ENCODE data around the gene SLC25A15. TPM values are rescaled to one million over a fixed set of nuclear protein-coding genes. Genes with fewer than 3 reads are reported as not detected.
"Not testable (repeated sequence)": the region's sequence is repeated elsewhere in the genome, so short reads cannot be mapped to it uniquely, and the experiment has no call there.

The SLC25A15 gene
- total RNA-seq, 1 donor from 2014 or later, result 21.1 TPM

- not testable (repeated sequence) for DNase-seq
Measured at GRCh38 chr13:40782971-40783370, 6.4 kb upstream of the SLC25A15 start.

GRCh38 chr13:40784540-40784939 is 4.9 kb upstream of the SLC25A15 start:
- DNase-seq, result no peak

DNA sequence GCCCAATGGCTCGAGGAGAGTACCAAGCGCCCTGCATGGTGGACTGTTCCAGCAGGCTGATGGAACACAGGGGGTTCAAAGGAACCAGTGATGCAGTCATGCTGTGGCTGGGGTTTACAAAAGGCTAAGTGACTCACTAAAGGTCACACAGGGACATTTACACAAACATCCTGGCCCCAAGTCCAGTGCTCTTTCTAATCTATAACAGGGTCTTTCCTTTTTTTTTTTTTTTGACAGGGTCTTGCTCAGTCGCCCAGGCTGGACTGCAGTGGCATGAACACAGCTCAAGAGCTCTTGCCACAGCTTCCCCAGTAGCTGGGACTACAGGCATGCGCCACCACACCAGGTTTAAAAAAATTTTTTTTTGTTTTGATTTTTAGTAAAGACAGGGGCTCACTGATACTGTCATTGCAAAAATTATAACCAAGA is 2.8 kb upstream of the SLC25A15 start:
- no peak for DNase-seq

DNA sequence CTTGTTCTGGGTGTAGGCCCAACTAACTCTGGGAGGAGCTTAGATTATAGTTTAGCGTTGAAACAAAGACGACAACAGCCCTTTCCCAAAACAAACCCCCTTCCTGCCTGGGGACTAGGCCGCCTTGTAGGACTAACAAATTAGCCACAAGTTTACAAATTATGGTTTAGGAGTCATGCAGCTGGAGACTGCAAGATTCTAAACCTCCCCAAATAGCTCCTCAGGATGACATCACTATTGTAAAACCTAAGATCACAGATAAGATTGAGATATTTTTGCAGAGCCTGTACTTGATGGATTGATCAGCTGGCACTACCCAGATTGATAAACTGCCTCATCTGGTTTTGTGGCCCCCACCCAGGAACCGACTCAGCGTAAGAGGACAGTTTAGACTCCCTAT is 2.3 kb upstream of the SLC25A15 start:
- DNase-seq, result no peak

DNA sequence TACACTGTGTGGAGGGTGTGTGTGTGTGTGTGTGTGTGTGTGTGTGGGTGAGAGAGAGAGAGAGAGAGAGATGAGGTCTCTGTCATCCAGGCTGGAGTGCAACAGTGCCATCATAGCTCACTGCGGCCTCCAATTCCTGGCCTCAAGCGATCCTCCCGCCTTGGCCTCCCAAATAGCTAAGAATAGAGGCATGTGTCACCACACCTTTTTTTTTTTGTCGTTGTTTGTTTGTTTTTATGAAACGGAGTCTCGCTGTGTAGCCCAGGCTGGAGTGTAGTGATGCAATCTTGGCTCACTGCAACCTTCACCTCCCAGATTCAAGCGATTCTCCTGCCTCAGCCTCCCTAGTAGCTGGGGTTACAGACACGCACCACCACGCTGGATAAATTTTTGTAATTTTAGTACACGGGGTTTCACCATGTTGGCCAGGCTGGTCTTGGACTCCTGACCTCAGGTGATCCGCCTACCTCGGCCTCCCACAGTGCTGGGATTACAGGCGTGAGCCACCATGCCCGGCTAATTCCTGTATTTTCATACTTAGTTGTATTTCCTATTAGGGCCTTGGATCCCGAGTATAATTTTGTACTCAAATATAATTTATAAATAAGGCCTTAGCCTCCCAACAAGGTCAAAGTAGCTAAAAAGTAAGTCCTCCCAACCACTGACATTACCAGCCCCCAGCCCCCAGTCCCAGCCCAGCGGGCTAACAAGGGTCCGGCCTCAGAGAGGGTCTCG is 704 bp upstream of the SLC25A15 start:
- DNase-seq, result not testable (repeated sequence)

- DNase-seq, result no peak
Measured at GRCh38 chr13:40790154-40790616, 774 bp downstream of the SLC25A15 start.

GRCh38 chr13:40792284-40793051 is 3.1 kb downstream of the SLC25A15 start:
- no peak for DNase-seq

DNA sequence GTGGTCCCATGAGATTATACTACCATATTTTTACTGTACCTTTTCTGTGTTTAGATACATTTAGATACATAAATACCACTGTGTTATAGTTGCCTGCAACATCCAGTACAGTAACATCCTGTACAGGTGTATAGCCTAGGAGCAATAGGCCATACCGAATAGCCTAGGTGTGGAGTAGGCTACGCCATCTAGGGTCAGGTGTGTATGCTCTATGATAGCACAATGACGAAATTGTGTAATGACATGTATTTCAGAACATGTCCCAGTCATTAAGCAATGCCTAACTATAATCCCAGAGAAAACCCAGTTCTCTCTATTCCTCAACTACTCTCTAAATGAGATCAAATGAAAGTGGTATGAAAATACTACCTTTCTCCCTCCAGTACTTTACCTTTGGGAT is 3.9 kb downstream of the SLC25A15 start:
- no peak for DNase-seq

- DNase-seq, result no peak
Measured at GRCh38 chr13:40794414-40795368, 5.3 kb downstream of the SLC25A15 start.

DNA sequence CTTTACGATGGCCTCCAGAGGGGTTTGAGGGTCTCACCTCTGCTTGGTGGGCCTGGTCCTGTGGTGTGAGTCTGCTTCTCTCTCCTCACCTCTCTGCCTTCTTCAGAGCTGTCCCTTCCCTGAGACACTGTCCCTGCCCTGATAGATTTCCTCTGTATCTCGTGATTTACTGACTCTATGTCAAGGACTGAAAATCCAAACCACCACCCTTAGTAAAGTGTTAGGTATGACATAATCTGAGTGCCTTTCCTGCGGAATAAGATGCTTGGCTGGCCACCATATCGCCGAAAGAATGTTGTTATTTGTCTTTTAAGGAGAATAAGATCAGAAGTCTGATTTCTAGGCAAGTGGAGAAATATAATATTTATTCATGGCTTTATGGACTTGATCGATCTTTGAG is 7.2 kb downstream of the SLC25A15 start:
- DNase-seq, result no peak

DNA sequence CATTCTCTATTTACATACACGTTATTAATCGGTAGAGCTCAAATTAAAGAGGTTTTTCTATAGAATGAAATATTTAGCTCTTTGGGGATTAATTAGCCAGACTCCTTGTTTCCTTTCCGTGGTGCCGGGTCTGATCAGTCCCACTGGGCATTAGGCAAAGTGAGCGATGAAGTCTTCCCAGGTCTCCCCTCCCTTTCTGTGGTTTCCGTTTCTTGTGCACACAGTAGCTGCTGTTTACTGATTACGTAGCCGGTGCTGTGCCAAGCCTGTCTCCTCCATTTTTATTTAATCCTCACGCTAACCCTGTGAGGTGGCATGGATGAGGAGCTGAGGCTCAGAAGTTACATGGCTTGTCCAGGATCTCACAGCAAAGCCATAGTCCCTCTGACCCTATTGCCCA is 9.0 kb downstream of the SLC25A15 start:
- no peak for DNase-seq

DNA sequence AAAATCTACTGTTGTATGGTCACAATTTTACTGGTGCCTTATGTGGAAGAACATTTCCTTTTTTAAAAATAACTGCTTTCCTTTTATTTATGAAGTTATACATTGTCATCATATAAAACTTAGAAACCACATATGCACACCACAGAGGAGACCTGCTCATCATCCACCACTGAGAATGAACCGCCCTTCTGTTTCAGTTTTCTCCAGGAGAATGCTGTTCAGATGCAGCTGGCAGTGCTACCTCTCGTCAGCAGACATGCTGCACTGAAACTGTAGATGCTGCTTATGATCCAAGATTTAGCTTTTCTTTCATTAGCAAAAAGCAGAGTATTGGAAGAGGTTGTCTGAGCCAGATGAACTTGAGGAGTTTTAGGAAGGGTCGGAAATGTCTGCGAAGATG is 10.1 kb downstream of the SLC25A15 start:
- no peak for DNase-seq

DNA sequence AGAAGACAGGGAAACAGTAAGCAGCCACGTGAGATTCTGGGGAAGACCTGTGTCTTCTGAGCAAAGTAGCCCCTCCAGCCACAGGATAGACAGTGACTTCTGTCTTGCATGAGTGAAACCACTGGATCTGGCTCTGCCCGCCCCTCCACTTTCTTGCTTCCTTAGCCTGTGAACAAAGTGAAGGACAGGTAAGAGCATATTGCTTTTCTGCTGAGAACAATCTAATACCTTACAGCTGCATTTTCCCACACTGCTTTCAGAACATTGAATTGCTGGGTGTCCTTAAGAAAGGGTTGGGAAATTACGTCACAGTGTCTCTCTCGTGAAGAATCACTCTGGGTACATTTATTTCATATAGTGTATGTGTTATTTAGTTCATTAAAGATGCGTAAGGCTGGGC is 11.1 kb downstream of the SLC25A15 start:
- no peak for DNase-seq

DNA sequence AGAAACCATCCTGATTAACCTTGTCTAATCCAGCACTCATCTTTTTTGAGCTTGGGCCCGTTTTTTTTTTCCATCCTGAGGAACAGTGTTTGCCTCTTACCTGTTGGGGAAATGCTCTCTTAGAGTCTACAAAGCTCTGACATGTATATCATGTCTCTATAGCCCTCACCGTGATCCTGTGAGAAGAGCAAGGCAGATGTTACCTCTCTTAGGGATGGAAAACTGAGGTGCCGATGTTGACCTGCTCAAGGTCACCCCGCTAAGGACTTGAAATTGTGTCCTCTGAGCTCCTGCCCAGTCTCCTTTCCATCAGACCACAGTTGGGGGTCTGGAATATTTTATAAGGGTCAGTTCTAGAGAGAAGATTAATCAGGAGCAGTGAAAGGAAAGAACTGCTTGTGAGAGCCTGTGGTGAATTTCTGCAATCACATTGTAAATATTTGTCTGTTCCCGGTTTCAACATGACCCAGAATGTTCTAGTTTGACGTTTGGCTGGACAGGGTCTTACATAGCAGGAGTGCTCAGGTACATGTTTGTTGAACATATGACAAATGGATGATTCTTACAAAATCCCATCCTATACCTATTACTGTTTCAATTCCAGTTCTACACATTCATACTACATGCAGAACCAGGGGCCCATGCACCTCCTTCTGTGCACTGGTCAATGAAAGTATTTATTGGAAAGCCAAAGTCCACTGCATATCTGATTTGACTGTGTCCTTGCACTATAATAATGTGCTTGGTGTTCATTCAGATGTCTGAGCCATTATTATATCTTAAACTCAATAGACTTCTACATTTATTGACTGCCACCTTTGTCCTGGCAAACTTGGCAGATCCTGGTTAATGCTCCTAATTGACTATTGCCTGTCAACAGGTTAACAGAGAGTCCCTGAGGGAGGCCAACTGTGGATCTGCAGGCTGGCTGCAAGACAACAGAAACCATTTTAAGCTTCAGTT is 12.1 kb downstream of the SLC25A15 start:
- DNase-seq, result no peak

- DNase-seq, result no peak
Measured at GRCh38 chr13:40803316-40803715, 13.9 kb downstream of the SLC25A15 start.

DNA sequence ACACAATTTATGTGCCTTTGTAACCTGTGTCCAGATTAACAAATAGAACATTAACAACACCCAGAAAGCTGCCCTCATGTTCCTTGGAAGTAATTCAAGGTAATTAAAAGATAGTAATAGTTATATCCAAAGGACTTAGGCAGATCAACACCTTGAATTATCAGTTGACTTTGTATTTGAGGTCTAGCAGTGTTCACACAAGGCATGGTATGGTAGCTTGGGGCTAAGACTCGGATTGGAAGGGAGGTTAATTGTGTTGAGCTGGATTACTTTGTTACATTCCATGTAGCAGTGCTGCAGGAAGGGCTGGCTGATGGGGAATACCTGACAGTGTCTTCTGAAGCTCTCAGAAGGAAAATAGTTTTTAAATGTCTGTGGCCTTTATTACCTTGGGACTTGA is 16.8 kb downstream of the SLC25A15 start:
- no peak for DNase-seq

- no peak for DNase-seq
Measured at GRCh38 chr13:40809471-40809870, 20.1 kb downstream of the SLC25A15 start.

DNA sequence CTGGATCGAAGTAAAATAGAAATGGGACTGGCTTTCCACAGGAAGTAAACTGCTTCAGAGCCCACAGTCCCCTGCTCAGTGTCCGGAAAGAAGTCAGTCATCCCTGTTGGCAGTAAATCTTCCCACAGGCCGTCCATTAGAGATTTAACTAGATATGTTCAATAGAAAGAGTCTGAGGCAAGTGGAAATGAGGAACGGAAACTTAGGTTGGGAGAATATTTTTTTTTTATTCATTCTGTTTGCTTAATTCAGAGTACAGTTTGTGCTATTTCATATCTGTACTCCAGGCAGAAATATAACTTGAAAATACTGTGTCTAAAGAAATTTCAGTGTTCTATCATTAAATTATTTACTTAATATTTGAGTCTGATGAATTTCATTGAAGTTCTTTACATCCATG is 22.7 kb downstream of the SLC25A15 start:
- DNase-seq, result no peak

- DNase-seq, result no peak
Measured at GRCh38 chr13:40812724-40813445, 23.5 kb downstream of the SLC25A15 start.

GRCh38 chr13:40813667-40814454 is 24.4 kb downstream of the SLC25A15 start:
- DNase-seq, result no peak

Measured in occipital lobe (tissue), 2 donors.